Measurements from ENCODE around the gene PRDM16.

DNA sequence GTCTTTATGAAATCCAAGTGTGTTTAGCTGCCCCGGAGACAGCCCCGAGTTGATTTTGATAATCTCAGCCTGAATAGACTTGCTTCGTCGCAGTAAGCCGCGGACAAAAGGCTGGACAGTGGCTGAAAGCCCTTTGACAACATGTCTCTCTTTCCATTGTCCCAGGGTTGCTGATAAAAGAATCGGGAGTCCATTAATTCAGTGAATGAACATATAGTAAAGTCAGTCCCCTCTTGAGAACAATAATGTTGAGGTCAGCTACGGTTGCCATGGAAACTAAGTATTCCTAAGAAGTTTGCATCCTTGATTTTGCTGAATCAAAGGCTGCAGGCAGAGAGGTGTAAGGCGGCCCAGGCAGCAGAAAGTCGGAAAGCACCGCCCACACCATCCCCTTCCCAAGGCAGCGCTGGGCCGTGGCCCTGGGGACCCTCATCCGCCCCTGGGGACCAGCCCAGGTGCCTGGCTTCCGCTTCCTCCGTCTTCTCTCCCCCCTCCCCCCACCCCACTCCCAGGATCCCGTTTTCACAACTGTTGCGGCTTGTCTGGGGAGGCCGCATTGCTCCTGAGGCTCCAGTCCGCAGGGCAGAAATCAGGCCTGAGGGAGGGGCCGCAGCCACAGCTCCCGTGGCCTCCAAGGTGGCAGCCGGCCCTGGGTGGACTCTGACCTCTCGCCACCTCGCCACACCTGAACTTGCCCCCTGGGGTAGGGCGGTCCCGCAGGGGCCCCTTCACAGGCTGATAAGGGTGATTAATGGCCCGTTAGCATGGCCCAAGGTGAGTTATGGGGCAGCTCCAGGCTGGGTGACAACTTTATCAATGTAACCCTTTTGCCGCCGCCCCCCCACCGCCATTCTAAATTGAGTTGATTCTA, 180.9 kb downstream of the PRDM16 start:
- no peak for TF ChIP-seq POLR2A (IDR thresholded peaks at IDR 0.05)
- TF ChIP-seq, protein P1, sequence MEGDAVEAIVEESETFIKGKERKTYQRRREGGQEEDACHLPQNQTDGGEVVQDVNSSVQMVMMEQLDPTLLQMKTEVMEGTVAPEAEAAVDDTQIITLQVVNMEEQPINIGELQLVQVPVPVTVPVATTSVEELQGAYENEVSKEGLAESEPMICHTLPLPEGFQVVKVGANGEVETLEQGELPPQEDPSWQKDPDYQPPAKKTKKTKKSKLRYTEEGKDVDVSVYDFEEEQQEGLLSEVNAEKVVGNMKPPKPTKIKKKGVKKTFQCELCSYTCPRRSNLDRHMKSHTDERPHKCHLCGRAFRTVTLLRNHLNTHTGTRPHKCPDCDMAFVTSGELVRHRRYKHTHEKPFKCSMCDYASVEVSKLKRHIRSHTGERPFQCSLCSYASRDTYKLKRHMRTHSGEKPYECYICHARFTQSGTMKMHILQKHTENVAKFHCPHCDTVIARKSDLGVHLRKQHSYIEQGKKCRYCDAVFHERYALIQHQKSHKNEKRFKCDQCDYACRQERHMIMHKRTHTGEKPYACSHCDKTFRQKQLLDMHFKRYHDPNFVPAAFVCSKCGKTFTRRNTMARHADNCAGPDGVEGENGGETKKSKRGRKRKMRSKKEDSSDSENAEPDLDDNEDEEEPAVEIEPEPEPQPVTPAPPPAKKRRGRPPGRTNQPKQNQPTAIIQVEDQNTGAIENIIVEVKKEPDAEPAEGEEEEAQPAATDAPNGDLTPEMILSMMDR (IDR thresholded peaks at IDR 0.05) = no peak

Measured in thyroid gland (tissue), 4 donors.